GM18951 (cell line): ENCODE measurements around the gene ADGRL3.
"Not testable (repeated sequence)": the region's sequence is repeated elsewhere in the genome, so short reads cannot be mapped to it uniquely, and the experiment has no call there.

Experiments
- POLR2A ChIP-seq: IDR thresholded peaks from 4 replicates; pipeline ENCODE4 v1.6.1; 2011; ENCODE audit warnings: mild to moderate bottlenecking; ENCODE audit not compliant: insufficient read length, insufficient read depth; ENCODE audit errors: extremely low read depth
- in situ Hi-C: fragments of 300-500 bp; cut with MboI; formaldehyde crosslinking; loops from one replicate; pipeline ENCODE4 v1.12.0; 2022; ENCODE audit warnings: low sequenced_read_pairs, mixed read lengths, inconsistent platforms; ENCODE audit not compliant: unreplicated experiment

The ADGRL3 gene

GRCh38 chr4:61507091-61507490 is 307.0 kb downstream of the ADGRL3 start:
- in situ Hi-C loops: no loop called here

GRCh38 chr4:61509721-61510241 is 309.7 kb downstream of the ADGRL3 start:
- in situ Hi-C loops: not testable (repeated sequence)

More at GRCh38 chr4:61507091-61507490, 307.0 kb downstream of the ADGRL3 start:
- TF ChIP-seq POLR2A: no peak

DNA sequence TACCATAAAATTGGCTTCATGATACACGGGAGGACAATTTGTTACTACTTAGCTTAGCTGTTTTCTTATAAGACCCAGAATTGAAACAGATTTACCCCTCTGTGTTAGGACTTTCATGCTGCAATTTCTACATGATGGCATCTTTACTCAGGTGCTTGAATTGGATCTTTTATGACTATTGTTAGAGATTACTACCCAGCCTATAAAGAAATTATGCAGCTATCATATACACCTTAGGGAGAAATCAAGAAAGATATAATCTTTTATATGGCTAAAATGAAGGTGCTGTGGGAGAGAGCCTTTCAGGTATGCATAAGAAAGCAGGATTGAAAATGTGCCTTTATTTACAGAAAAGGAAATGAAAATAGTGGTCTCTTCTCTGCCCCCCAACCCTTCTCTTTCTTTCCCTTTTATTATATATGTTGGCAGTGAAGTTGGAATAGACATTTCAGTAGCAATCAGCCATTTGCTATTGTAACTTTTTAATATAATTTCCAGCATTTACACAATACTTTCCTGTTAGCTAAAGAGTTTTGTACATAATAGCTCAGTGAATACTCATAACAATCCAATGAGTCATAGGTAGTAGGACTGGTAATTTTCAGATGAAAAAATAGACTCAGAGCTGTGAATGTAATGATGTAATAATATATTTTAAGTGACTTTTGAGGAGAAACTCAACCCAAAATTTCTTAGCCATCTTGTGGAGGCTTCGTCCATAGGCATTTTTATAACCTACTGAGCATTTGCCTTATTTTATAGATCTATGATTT is 311.8 kb downstream of the ADGRL3 start:
- in situ Hi-C loops: no loop called here
- TF ChIP-seq POLR2A: no peak

GRCh38 chr4:61514991-61515390 is 314.9 kb downstream of the ADGRL3 start:
- no peak for TF ChIP-seq POLR2A
- in situ Hi-C loops: no loop called here

DNA sequence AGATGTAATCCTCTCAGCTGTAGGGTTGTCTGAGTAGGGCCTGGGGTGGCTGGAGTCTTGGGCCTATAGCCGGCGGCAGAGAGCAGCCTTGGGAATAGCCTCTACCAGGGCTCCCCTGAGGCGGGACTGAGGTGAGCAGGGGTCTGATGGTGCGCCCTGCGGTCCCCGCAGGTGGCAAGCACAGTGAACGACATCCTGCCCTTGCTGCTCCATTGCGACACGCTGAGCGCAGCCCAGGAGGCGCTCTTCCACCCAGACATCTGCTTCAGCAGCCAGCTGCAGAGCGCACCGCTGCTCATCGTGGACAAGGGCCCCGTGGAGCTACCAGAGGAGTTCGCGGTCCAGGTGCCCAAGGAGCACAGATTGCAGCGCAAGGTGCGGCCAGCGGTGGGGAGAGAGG is 317.0 kb downstream of the ADGRL3 start:
- TF ChIP-seq POLR2A: no peak
- in situ Hi-C loops: no loop called here

DNA sequence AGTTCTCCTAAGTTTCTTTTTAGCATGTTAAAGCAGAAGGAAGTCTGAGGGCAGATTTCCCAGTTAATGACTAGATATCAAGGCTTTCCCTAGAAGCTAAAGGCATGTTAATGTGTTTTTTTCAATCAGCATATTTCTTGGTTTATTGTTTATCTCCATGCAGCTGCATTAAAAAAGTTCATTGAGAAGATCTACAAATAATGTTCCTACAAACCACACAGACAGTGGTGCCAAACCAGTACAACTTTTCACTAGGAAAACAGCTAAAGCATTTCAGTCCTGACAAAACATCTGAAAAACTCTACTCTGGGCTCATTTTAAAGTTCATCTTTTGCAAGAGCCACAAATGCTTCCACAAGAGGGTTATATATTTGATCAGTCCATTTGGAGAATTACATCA is 320.0 kb downstream of the ADGRL3 start:
- no peak for TF ChIP-seq POLR2A
- in situ Hi-C loops: no loop called here

- TF ChIP-seq POLR2A: no peak
- in situ Hi-C loops: no loop called here
Measured at GRCh38 chr4:61520681-61521160, 320.6 kb downstream of the ADGRL3 start.

GRCh38 chr4:61521451-61521850 is 321.3 kb downstream of the ADGRL3 start:
- in situ Hi-C loops: no loop called here

GRCh38 chr4:61522312-61522711 is 322.2 kb downstream of the ADGRL3 start:
- in situ Hi-C loops: no loop called here
- no peak for TF ChIP-seq POLR2A

More at GRCh38 chr4:61521451-61521850, 321.3 kb downstream of the ADGRL3 start:
- TF ChIP-seq POLR2A: no peak

DNA sequence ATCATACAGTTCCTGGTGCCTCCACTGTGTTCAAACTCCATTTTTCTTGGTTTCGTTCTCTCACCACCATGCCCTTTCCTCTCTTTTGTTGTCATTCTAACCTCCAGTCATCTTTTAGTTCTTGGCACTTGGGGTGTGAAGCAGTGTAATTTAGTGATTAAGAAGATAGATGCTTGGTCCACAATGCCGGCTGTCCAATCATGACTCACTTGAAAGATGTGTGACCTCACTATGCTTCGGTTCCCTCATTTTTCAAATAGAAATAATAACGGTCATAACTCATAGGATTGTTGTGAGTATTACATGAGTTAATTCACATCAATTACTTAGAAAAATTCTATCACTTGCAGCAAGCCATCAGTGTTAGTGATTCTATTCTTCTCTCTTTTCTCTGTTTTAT is 327.8 kb downstream of the ADGRL3 start:
- TF ChIP-seq POLR2A: no peak

DNA sequence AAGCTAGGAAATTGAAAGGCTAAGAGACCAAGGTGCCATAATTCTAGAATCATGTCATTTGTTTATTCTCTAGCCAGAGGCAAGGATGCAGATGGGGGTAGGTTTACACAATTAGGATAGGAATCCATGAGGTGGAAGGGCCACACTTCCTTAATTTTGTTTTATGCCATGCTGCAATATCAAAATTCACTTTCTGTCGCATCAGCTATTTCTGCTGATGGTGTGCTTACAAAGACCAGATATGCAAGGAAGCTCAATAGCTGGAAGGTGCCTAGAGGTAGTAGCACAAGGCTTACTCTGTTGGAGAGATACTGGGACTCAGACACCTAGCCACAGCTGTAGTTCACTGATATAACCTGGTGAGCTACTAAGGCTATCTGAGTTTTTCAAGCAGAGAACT is 328.5 kb downstream of the ADGRL3 start:
- in situ Hi-C loops: no loop called here
- no peak for TF ChIP-seq POLR2A

More for the DNA sequence above, 327.8 kb downstream of the ADGRL3 start:
- in situ Hi-C loops: no loop called here

DNA sequence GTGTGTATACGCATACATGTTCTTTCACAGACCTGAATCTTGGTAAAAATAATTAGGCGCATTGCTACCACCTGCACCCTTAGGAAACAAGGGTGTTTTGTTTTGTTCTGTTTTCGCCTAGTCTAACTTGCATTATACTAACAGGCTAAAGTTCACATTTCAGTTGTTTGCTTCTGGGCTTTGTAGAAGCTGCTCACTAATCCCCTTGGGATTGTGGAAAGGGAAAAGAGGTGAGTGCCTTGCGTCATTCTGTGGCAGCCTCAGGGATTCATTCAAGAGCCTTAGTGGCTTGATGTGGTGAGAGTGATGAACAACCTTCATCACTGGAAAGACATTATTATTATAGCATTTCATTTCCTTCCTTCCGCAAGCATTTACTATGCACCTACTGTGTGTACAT is 331.1 kb downstream of the ADGRL3 start:
- in situ Hi-C loops: loop anchor here (10.0 kb wide), 1 partner anchor 1156 kb away; no protein-coding TSS in a partner anchor
- no peak for TF ChIP-seq POLR2A

DNA sequence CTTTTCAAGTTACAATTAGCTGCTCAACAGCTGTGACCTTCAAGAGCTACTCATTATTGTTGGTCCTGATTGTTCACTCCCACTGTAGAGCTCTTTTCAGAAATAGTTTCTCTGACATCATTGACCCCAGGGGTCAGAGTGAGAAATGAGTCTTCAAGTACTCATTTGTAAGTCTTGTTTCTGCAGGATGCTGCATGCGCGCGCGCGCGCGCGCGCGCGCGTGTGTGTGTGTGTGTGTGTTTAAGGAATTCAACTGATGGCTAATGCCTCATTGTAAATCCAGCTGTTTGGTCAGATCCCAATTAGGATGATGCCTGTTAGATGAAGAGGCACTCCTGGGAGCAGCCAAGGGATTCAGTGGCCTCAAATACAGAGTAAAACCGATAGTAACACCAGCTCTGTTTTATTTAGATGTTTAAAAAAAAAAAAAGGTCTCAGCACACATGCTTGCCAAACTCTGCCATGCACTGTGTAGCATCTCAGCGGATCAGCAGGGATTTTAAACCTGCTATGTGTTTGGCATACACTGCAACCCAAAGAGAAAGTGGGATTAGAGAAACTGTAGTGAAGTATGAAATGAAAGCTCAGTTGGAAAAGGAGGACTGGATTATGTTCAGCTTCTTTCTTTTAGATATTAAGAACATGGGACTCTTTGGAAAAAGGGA is 332.3 kb downstream of the ADGRL3 start:
- in situ Hi-C loops: loop anchor here (10.0 kb wide), 1 partner anchor 1158 kb away; no protein-coding TSS in a partner anchor
- no peak for TF ChIP-seq POLR2A
